Nephron progenitor cell (in vitro differentiated cells): Measurements from ENCODE around the gene WDR4.
"Not testable (repeated sequence)": the region's sequence is repeated elsewhere in the genome, so short reads cannot be mapped to it uniquely, and the experiment has no call there.

Source experiments
- DNase-seq: peaks from one replicate; pipeline ENCODE4 v3.0.0; 2021
- H3K27ac Mint-ChIP-seq: 2 replicates; pipeline ENCODE4 v1.8.0; 2021; ENCODE audit warnings: mild to moderate bottlenecking, moderate library complexity, mixed read lengths
- H3K27me3 Mint-ChIP-seq: 2 replicates; pipeline ENCODE4 v1.8.0; 2021; ENCODE audit warnings: mild to moderate bottlenecking, low read depth, mixed read lengths; ENCODE audit not compliant: poor library complexity
- H3K36me3 Mint-ChIP-seq: 2 replicates; pipeline ENCODE4 v1.8.0; 2021; ENCODE audit warnings: low read depth, mixed read lengths
- H3K4me1 Mint-ChIP-seq: 2 replicates; pipeline ENCODE4 v1.8.0; 2021; ENCODE audit warnings: mixed read lengths
- H3K4me3 Mint-ChIP-seq: 2 replicates; pipeline ENCODE4 v1.8.0; 2021; ENCODE audit warnings: mild to moderate bottlenecking, moderate library complexity, mixed read lengths
- H3K9me3 Mint-ChIP-seq: 2 replicates; pipeline ENCODE4 v1.8.0; 2021; ENCODE audit warnings: mild to moderate bottlenecking, moderate library complexity, mixed read lengths
- TF ChIP-seq, protein P1 (sequence below): fragments of 200-600 bp; sonication (generic); IDR thresholded peaks from 2 replicates; pipeline ENCODE4 v1.5.0; 2021; ENCODE audit warnings: antibody characterized with exemption

WDR4 gene

DNA sequence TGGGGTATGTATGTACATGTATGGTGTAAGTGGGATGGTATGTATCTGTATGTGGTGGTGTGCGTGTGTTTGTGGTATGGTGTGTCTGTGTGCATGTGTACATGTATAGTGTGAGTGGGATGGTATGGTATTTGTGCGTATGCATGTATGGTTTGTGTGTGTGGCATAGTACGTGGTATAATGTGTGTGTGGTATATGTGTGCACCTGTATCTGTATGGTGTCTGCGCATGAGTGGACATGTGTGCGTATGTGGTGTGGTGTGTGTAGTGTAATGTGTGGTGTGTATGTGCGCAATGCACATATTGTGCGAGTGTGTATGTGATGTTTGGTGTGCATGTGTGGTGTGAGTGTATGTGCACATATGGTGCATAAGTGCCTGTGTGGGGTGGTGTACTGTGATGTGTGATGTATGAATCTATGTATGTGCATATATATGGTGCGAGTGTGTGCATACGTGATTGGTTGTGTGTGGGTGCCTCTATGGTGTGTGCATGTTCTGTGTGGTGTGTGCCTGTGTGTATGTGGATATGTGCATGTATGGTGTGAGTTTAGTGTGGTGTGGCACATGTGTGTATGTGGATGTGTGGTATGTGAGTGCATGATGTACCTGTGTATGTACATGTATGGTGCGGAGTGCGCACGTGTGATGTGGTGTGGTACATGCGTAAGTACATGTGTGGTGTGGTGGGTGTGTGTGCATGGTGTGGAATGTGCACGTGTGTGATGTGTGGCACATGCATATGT is 38.8 kb downstream of the WDR4 start:
- TF ChIP-seq, protein P1, sequence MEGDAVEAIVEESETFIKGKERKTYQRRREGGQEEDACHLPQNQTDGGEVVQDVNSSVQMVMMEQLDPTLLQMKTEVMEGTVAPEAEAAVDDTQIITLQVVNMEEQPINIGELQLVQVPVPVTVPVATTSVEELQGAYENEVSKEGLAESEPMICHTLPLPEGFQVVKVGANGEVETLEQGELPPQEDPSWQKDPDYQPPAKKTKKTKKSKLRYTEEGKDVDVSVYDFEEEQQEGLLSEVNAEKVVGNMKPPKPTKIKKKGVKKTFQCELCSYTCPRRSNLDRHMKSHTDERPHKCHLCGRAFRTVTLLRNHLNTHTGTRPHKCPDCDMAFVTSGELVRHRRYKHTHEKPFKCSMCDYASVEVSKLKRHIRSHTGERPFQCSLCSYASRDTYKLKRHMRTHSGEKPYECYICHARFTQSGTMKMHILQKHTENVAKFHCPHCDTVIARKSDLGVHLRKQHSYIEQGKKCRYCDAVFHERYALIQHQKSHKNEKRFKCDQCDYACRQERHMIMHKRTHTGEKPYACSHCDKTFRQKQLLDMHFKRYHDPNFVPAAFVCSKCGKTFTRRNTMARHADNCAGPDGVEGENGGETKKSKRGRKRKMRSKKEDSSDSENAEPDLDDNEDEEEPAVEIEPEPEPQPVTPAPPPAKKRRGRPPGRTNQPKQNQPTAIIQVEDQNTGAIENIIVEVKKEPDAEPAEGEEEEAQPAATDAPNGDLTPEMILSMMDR = no peak
- H3K9me3 Mint-ChIP-seq = no peaks in the 10 kb centered on the region
- no peak overlapping the region for H3K4me3 Mint-ChIP-seq
- no peak overlapping the region for H3K27ac Mint-ChIP-seq
- no peaks in the 10 kb centered on the region for H3K4me1 Mint-ChIP-seq
- peaks cover 28% of the 10 kb centered on the region for H3K36me3 Mint-ChIP-seq
- H3K27me3 Mint-ChIP-seq = no peaks in the 10 kb centered on the region
- DNase-seq = no peak

DNA sequence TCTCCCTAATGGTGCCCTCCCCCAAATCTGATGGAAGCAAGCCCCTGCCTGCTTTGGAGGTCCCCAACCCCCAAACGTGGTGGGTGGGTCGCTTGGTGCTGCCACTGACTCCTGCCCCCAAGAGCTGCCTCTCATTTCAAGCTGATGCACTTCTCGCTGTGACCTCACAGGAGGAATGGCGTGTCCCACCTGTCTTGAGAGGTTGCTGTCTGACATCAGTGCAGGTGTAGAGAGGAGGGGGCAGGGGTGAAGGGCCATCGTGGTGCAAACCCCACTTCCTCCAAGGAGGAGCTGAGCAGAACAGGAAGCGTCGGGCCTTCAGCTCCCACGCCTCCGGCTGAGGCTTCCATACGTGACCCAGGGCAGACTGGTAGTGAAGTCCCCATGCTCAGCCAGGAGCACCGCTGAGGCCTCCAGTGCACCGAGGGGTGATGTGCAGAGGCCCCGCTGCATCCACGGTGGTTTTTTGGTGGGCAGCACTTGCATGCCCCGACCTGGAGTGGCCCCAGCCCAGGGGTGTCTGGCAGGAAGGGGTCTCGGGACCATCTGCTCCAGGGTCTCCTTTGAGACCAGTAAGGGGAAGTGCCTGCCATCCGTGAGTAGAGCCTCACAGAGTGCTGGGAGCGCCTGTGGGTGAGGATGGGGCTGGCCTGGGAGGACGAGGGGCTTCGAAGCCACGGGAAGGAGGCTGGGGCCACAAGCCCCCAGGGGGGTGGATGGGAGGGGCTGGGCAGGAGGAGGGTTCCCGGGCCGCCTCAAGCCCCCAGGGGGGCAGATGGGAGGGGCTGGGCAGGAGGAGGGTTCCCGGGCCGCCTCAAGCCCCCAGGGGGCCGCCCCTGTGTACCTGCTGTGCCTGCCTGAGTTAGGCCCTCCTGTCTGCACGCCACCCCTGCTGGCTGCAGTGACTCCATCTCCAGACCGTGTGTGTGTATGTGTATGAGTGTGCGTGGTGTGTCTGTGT is 39.8 kb downstream of the WDR4 start:
- no peak overlapping the region for H3K4me3 Mint-ChIP-seq
- H3K27me3 Mint-ChIP-seq = no peaks in the 10 kb centered on the region
- H3K4me1 Mint-ChIP-seq = no peaks in the 10 kb centered on the region
- H3K27ac Mint-ChIP-seq = no peak overlapping the region
- DNase-seq = no peak
- H3K36me3 Mint-ChIP-seq = peaks cover 20% of the 10 kb centered on the region
- TF ChIP-seq, protein P1 = no peak
- no peaks in the 10 kb centered on the region for H3K9me3 Mint-ChIP-seq

DNA sequence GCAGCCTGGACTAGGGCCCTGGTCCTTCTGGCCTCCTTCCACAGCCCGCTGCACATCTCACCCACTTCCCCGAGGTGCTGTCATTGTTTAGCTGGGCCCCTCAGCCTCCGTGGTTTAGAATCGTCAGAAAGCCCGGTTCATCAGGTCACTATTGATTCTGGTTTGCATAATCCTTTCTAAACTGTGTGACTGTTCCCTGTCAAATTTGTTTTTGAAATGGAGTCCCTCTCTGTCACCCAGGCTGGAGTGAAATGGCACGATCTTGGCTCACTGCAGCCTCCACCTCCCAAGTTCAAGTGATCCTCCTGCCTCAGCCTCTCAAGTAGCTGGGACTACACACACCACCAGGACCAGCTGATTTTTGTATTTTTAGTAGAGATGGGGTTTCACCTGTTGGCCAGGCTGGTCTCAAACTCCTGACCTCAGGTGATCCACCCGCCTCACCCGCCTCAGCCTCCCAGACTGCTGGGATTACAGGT is 41.1 kb downstream of the WDR4 start:
- not testable (repeated sequence) for H3K4me1 Mint-ChIP-seq, H3K9me3 Mint-ChIP-seq, H3K27me3 Mint-ChIP-seq, DNase-seq, H3K4me3 Mint-ChIP-seq, H3K27ac Mint-ChIP-seq
- peaks cover 13% of the 10 kb centered on the region for H3K36me3 Mint-ChIP-seq

DNA sequence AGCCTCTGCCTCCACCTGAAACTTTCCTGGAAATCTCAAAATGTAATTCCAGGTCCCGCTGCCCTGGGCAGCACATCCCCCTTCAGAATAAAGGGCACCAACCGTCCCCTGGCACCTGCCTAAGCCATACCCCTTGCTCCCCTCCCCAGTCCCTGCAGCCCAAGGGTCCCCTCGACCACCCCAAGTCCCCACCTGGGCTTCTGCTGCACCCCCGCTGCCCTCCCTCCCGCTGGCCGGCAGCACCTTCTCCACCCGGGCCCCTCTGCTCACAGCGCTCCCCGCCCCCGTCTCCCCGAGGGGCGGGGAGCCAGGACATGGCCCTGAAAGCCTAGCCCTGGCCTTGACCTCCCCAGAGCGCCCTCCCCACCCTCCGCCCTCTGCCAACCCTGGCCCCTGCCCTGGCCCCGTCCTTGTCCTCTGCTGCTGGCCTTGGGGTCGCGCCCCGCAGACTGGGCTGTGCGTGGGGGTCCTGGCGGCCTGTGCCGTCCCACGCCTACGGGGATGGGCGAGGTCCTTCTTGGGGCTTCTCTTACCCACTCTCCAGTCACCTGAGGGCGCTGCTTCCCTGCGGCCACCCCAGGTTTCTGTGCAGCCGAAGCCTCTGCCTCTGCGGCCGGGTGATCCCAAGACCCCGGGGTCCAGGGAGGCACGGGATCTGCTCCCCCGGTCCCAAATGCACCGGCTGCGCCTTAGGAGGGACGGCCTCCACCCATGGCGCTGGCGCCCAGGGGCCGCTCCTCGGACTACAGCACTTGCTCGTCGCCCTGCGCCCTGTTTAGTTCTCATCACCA is 41.7 kb downstream of the WDR4 start:
- Mint-ChIP-seq H3K27ac (peak overlapping the region; percentile 80), H3K36me3 (peaks cover 6% of the 10 kb centered on the region), H3K4me3 (no peak overlapping the region), H3K4me1 (peaks cover 9% of the 10 kb centered on the region), H3K9me3 (no peaks in the 10 kb centered on the region), H3K27me3 (peaks cover 10% of the 10 kb centered on the region)
- DNase-seq = no peak
- TF ChIP-seq, protein P1 = no peak

DNA sequence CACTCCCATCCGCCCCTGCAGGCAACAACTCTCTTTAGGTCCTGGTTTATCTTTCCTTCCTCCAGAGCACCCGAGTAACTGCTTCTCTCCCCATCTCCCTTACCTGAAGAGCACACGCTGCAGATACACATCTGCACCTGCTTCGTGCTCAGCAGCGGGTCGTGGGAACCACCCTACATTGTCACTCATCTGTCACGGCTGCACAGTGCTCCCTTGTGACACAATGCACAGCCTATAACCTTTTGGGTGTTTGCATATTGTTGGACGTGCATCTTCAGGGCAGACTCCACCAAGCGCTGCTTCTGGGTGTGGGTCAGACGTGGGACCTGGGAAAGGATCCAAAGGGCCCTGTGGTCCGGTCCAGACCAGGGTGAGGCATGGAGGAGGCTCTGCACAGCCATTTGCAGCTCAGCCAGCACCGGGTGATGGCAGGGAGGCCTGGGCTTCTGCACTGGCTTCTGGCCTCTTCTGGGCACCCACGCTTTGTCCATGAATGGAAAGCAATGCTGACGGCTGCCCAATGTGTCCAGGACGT is 42.5 kb downstream of the WDR4 start:
- Mint-ChIP-seq H3K4me3 (no peak overlapping the region), H3K27me3 (peaks cover 15% of the 10 kb centered on the region), H3K4me1 (peaks cover 9% of the 10 kb centered on the region), H3K27ac (peak overlapping the region; percentile 6), H3K36me3 (peaks cover 6% of the 10 kb centered on the region), H3K9me3 (no peaks in the 10 kb centered on the region)
- TF ChIP-seq, protein P1 = no peak
- DNase-seq = no peak

DNA sequence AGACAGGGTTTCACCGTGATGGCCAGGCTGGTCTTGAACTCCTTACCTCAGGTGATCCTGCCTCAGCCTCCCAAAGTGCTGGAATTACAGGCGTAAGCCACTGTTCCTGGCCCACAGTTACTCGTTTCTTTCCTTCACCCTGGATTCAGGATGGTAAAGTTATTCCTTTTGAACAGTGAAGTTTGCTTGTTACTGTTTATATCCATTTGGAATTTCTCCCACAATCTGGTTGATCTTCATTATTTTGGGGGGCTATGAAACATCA is 43.0 kb downstream of the WDR4 start:
- Mint-ChIP-seq H3K9me3 (no peaks in the 10 kb centered on the region), H3K36me3 (peaks cover 6% of the 10 kb centered on the region), H3K27me3 (peaks cover 15% of the 10 kb centered on the region), H3K4me3 (no peak overlapping the region), H3K4me1 (peaks cover 9% of the 10 kb centered on the region), H3K27ac (peak overlapping the region; percentile 6)
- TF ChIP-seq, protein P1 = no peak
- DNase-seq = no peak
